ENCODE data around the gene CLIP1.

DNA sequence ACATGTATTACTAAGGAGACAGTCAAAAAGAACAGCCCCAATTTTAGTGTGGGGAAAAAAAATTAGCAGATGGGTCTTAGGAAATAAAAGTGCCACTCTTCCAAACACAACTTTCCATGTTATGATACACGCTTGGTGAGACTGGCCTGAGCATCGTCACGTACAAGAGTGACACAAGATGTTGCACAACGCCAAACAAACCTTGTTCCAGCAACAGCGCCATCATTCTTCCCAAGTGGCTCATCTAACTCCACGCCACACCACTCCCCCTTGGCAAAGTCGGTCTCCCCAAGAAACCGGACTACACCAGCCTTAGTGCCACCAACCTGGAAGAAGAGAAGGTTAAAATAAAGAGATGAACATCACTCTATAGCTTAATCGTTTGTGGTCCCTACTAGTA, 58.7 kb downstream of the CLIP1 start:
- TF ChIP-seq EGR1 (IDR thresholded peaks at IDR 0.05) (no peak), TAF1 (IDR thresholded peaks at IDR 0.05; ENCODE audit: low read depth) (no peak), MAX (IDR thresholded peaks at IDR 0.05) (no peak)
- TF ChIP-seq, protein P1, sequence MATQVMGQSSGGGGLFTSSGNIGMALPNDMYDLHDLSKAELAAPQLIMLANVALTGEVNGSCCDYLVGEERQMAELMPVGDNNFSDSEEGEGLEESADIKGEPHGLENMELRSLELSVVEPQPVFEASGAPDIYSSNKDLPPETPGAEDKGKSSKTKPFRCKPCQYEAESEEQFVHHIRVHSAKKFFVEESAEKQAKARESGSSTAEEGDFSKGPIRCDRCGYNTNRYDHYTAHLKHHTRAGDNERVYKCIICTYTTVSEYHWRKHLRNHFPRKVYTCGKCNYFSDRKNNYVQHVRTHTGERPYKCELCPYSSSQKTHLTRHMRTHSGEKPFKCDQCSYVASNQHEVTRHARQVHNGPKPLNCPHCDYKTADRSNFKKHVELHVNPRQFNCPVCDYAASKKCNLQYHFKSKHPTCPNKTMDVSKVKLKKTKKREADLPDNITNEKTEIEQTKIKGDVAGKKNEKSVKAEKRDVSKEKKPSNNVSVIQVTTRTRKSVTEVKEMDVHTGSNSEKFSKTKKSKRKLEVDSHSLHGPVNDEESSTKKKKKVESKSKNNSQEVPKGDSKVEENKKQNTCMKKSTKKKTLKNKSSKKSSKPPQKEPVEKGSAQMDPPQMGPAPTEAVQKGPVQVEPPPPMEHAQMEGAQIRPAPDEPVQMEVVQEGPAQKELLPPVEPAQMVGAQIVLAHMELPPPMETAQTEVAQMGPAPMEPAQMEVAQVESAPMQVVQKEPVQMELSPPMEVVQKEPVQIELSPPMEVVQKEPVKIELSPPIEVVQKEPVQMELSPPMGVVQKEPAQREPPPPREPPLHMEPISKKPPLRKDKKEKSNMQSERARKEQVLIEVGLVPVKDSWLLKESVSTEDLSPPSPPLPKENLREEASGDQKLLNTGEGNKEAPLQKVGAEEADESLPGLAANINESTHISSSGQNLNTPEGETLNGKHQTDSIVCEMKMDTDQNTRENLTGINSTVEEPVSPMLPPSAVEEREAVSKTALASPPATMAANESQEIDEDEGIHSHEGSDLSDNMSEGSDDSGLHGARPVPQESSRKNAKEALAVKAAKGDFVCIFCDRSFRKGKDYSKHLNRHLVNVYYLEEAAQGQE (IDR thresholded peaks at IDR 0.05; ENCODE audit: low read depth), result no peak
